H9 (cell line): ENCODE measurements around the gene PIAS3. TPM values are rescaled to one million over a fixed set of nuclear protein-coding genes. Genes with fewer than 3 reads are reported as not detected.

Experiments
- DNase-seq: peaks from one replicate; pipeline ENCODE4 v3.0.0-alpha.2; 2017
- H2AFZ ChIP-seq: one replicate; pipeline ENCODE4 v1.6.1; 2013; ENCODE audit warnings: mild to moderate bottlenecking, low read length, control low read depth, moderate library complexity
- H2AK5ac ChIP-seq: 2 replicates; pipeline ENCODE4 v1.6.1; 2013; ENCODE audit warnings: low read length, control low read depth, mixed read lengths; ENCODE audit not compliant: insufficient read length
- H2BK120ac ChIP-seq: one replicate; pipeline ENCODE4 v1.6.1; 2013; ENCODE audit warnings: low read depth, mild to moderate bottlenecking, low read length, control low read depth, inconsistent platforms; ENCODE audit not compliant: poor library complexity, severe bottlenecking
- H2BK12ac ChIP-seq: 2 replicates; pipeline ENCODE4 v1.6.1; 2013; ENCODE audit warnings: low read length, control low read depth, mixed read lengths, low read depth; ENCODE audit not compliant: insufficient read length
- H2BK15ac ChIP-seq: 2 replicates; pipeline ENCODE4 v1.6.1; 2013; ENCODE audit warnings: low read depth, low read length, control low read depth
- H2BK20ac ChIP-seq: one replicate; pipeline ENCODE4 v1.6.1; 2013; ENCODE audit warnings: low read depth, mild to moderate bottlenecking, low read length, control low read depth, inconsistent platforms; ENCODE audit not compliant: poor library complexity, severe bottlenecking
- H2BK5ac ChIP-seq: 2 replicates; pipeline ENCODE4 v1.6.1; 2013; ENCODE audit warnings: low read length, control low read depth, mixed read lengths; ENCODE audit not compliant: insufficient read length
- H3K14ac ChIP-seq: 2 replicates; pipeline ENCODE4 v1.6.1; 2013; ENCODE audit warnings: low read length, control low read depth; ENCODE audit not compliant: insufficient read depth
- H3K18ac ChIP-seq: 2 replicates; pipeline ENCODE4 v1.6.1; 2013; ENCODE audit warnings: low read depth, mild to moderate bottlenecking, mixed read lengths, low read length, control low read depth; ENCODE audit not compliant: insufficient read length
- H3K23ac ChIP-seq: 2 replicates; pipeline ENCODE4 v1.6.1; 2013; ENCODE audit warnings: low read length, control low read depth, mixed read lengths, low read depth; ENCODE audit not compliant: insufficient read length
- H3K23me2 ChIP-seq: 2 replicates; pipeline ENCODE4 v1.6.1; 2013; ENCODE audit warnings: low read depth, mild to moderate bottlenecking, mixed read lengths, low read length, control low read depth; ENCODE audit not compliant: insufficient read length, poor library complexity, severe bottlenecking
- H3K27ac ChIP-seq: 2 replicates; pipeline ENCODE4 v1.5.1; 2013; ENCODE audit warnings: low read length, control low read depth, mixed read lengths, low read depth; ENCODE audit not compliant: insufficient read length
- H3K27me3 ChIP-seq: 2 replicates; pipeline ENCODE4 v1.6.1; 2013; ENCODE audit warnings: low read length, control low read depth, inconsistent platforms; ENCODE audit not compliant: insufficient read depth
- H3K4ac ChIP-seq: 2 replicates; pipeline ENCODE4 v1.6.1; 2013; ENCODE audit warnings: low read depth, mild to moderate bottlenecking, control low read depth, inconsistent platforms, low read length, moderate library complexity
- H3K4me1 ChIP-seq: 2 replicates; pipeline ENCODE4 v1.6.1; 2013; ENCODE audit warnings: low read length, control low read depth, inconsistent platforms; ENCODE audit not compliant: insufficient read depth
- H3K4me2 ChIP-seq: 2 replicates; pipeline ENCODE4 v1.6.1; 2013; ENCODE audit warnings: low read length, control low read depth, mixed read lengths; ENCODE audit not compliant: insufficient read length, insufficient read depth
- H3K56ac ChIP-seq: 2 replicates; pipeline ENCODE4 v1.6.1; 2013; ENCODE audit warnings: low read depth, mild to moderate bottlenecking, mixed read lengths, low read length, control low read depth; ENCODE audit not compliant: insufficient read length
- H3K79me1 ChIP-seq: 2 replicates; pipeline ENCODE4 v1.6.1; 2013; ENCODE audit warnings: low read depth, mild to moderate bottlenecking, moderate library complexity, low read length, control low read depth, inconsistent platforms; ENCODE audit not compliant: insufficient read depth, poor library complexity, severe bottlenecking
- H3K79me2 ChIP-seq: 2 replicates; pipeline ENCODE4 v1.6.1; 2013; ENCODE audit warnings: low read length, control low read depth, inconsistent platforms; ENCODE audit not compliant: insufficient read depth
- H3K9ac ChIP-seq: 2 replicates; pipeline ENCODE4 v1.6.1; 2013; ENCODE audit warnings: low read length, control low read depth, mixed read lengths; ENCODE audit not compliant: insufficient read length; ENCODE audit errors: extremely low read depth
- H3K9me3 ChIP-seq: one replicate; pipeline ENCODE4 v1.6.1; 2013; ENCODE audit warnings: low read depth, low read length, inconsistent platforms; ENCODE audit not compliant: control insufficient read depth
- H3T11ph ChIP-seq: one replicate; pipeline ENCODE4 v1.6.1; 2013; ENCODE audit warnings: mild to moderate bottlenecking, low read length, control low read depth, inconsistent platforms
- H4K20me1 ChIP-seq: one replicate; pipeline ENCODE4 v1.6.1; 2013; ENCODE audit not compliant: control insufficient read depth, insufficient read length, insufficient read depth
- H4K5ac ChIP-seq: 2 replicates; pipeline ENCODE4 v1.6.1; 2013; ENCODE audit warnings: low read depth, mild to moderate bottlenecking, mixed read lengths, low read length, control low read depth; ENCODE audit not compliant: insufficient read length
- H4K8ac ChIP-seq: replicated peaks from 2 replicates; pipeline ENCODE4 v1.6.1; 2013; ENCODE audit warnings: low read length, control low read depth, mixed read lengths, low read depth; ENCODE audit not compliant: insufficient read length
- H4K91ac ChIP-seq: 2 replicates; pipeline ENCODE4 v1.6.1; 2013; ENCODE audit warnings: low read depth, mild to moderate bottlenecking, moderate library complexity, mixed read lengths, low read length, control low read depth; ENCODE audit not compliant: insufficient read length
- H3K27ac Mint-ChIP-seq, 3 experiments: 2 replicates in 2 of 3; 3 replicates in 1 of 3; pipeline ENCODE4 v1.8.0; 2020 to 2021; ENCODE audit warnings: mixed read lengths in 3 of 3, mild to moderate bottlenecking in 1 of 3, moderate library complexity in 1 of 3
- H3K27me3 Mint-ChIP-seq: 2 replicates; pipeline ENCODE4 v1.8.0; 2021; ENCODE audit warnings: low read depth, mild to moderate bottlenecking, moderate library complexity, mixed read lengths
- H3K36me3 Mint-ChIP-seq, 3 experiments: 2 replicates in 2 of 3; 3 replicates in 1 of 3; pipeline ENCODE4 v1.8.0; 2020 to 2021; ENCODE audit warnings: low read depth in 3 of 3, mixed read lengths in 3 of 3; ENCODE audit not compliant: insufficient read depth in 1 of 3
- H3K4me1 Mint-ChIP-seq, 2 experiments: 2 replicates each; pipeline ENCODE4 v1.8.0; 2020; ENCODE audit warnings: mixed read lengths in 2 of 2
- H3K4me3 Mint-ChIP-seq, 2 experiments: 2 replicates in 1 of 2; 3 replicates in 1 of 2; pipeline ENCODE4 v1.8.0; 2020 to 2021; ENCODE audit warnings: mild to moderate bottlenecking in 2 of 2, mixed read lengths in 2 of 2, moderate library complexity in 1 of 2
- H3K9me3 Mint-ChIP-seq, 2 experiments: 2 replicates in 1 of 2; 3 replicates in 1 of 2; pipeline ENCODE4 v1.8.0; 2020; ENCODE audit warnings: mild to moderate bottlenecking in 2 of 2, mixed read lengths in 2 of 2, moderate library complexity in 1 of 2
- CTCF ChIP-seq: fragments of 200-600 bp; sonication (generic); conservative IDR thresholded peaks from 3 replicates; pipeline ENCODE4 v1.8.0; 2021; ENCODE audit warnings: antibody characterized with exemption, mild to moderate bottlenecking
- WGBS: extraction: QIAGEN DNeasy Blood & Tissue Kit; methylation state at CpG from one replicate; pipeline ENCODE4 v1.1.7; 2013; ENCODE audit warnings: missing lambda C conversion rate, low lambda C conversion rate, mixed read lengths; ENCODE audit not compliant: insufficient read length; ENCODE audit errors: extremely low coverage; 5-methylcytosine and 5-hydroxymethylcytosine counted together
- total RNA-seq: library from RNA; stranded (reverse); gene quantifications from 2 replicates; pipeline ENCODE4 v1.2.1, GENCODE V29; 2021

Gene PIAS3
- total RNA-seq, 1 experiment from 2014 or later: 33.9 TPM

- Histone ChIP-seq H2BK15ac (no peak overlapping the region), H3K27me3 (no peaks in the 10 kb centered on the region), H3K4me2 (no peak overlapping the region), H2BK120ac (no peak overlapping the region), H2BK20ac (no peak overlapping the region), H3K23me2 (peaks cover 7% of the 10 kb centered on the region), H3K9me3 (no peaks in the 10 kb centered on the region), H3K4me1 (no peaks in the 10 kb centered on the region), H3T11ph (no peak overlapping the region), H2AK5ac (no peak overlapping the region), H2BK5ac (no peak overlapping the region), H4K5ac (no peak overlapping the region), H3K23ac (no peak overlapping the region), H3K14ac (no peak overlapping the region), H4K91ac (no peak overlapping the region), H4K20me1 (no peaks in the 10 kb centered on the region), H3K27ac (no peak overlapping the region), H3K18ac (no peak overlapping the region), H3K4ac (no peak overlapping the region), H3K9ac (no peak overlapping the region), H4K8ac (no peak overlapping the region), H2AFZ (no peak overlapping the region), H3K56ac (no peak overlapping the region), H3K79me2 (peaks cover 3% of the 10 kb centered on the region; the same call in 1 of the 2 replicates), H2BK12ac (no peak overlapping the region), H3K79me1 (peaks cover 3% of the 10 kb centered on the region)
- Mint-ChIP-seq H3K4me3 (peak overlapping the region in 1 of 2 experiments; percentile 38; a peak in 1 of 5 replicates), H3K4me1 (peaks cover 7% of the 10 kb centered on the region in 2 experiments; a peak in 3 of 4 replicates), H3K36me3 (peaks cover 35 to 52% (median 52%) of the 10 kb centered on the region in 3 experiments), H3K27me3 (peaks cover 4% of the 10 kb centered on the region), H3K27ac (no peak overlapping the region; a peak in 1 of 7 replicates), H3K9me3 (no peaks in the 10 kb centered on the region; a peak in 1 of 5 replicates)
- no peak for DNase-seq
- no peak for TF ChIP-seq CTCF
- WGBS: no CpG with 5 or more reads among the region's 2 CpGs
These were observed 32.9 kb downstream of the PIAS3 start for GRCh38 chr1:145826030-145826429.
